ENCODE measurements around the gene AP5M1.

AP5M1 gene

GRCh38 chr14:57290751-57291150 lies 22.0 kb downstream of the AP5M1 start:
- DNase-seq (ENCODE audit: low read depth, low spot score), result no peak
- no peak overlapping the region for H3K4me3 ChIP-seq (ENCODE audit: low read depth, low read length)
- TF ChIP-seq CTCF (IDR thresholded peaks at IDR 0.05; ENCODE audit: low read depth, low read length), result no peak
- in situ Hi-C loops (cut with HindIII; ENCODE audit: low sequenced_read_pairs), result no loop called here

- in situ Hi-C loops (cut with HindIII; ENCODE audit: low sequenced_read_pairs), result no loop called here
- DNase-seq (ENCODE audit: low read depth, low spot score), result no peak
- no peak overlapping the region for H3K4me3 ChIP-seq (ENCODE audit: low read depth, low read length)
- no peak for TF ChIP-seq CTCF (IDR thresholded peaks at IDR 0.05; ENCODE audit: low read depth, low read length)
These were observed 23.2 kb downstream of the AP5M1 start for GRCh38 chr14:57291692-57292647.

GRCh38 chr14:57293866-57294837 lies 25.4 kb downstream of the AP5M1 start:
- TF ChIP-seq CTCF (IDR thresholded peaks at IDR 0.05; ENCODE audit: low read depth, low read length), result no peak
- peak; percentile 43 for DNase-seq (ENCODE audit: low read depth, low spot score)
- H3K4me3 ChIP-seq (ENCODE audit: low read depth, low read length), result no peak overlapping the region
- in situ Hi-C loops (cut with HindIII; ENCODE audit: low sequenced_read_pairs), result no loop called here

GRCh38 chr14:57295239-57295638 lies 26.5 kb downstream of the AP5M1 start:
- in situ Hi-C loops (cut with HindIII; ENCODE audit: low sequenced_read_pairs), result no loop called here
- DNase-seq (ENCODE audit: low read depth, low spot score), result no peak
- H3K4me3 ChIP-seq (ENCODE audit: low read depth, low read length), result no peak overlapping the region
- no peak for TF ChIP-seq CTCF (IDR thresholded peaks at IDR 0.05; ENCODE audit: low read depth, low read length)

GRCh38 chr14:57297852-57298251 lies 29.1 kb downstream of the AP5M1 start:
- no peak overlapping the region for H3K4me3 ChIP-seq (ENCODE audit: low read depth, low read length)
- no peak for DNase-seq (ENCODE audit: low read depth, low spot score)
- in situ Hi-C loops (cut with HindIII; ENCODE audit: low sequenced_read_pairs), result no loop called here
- TF ChIP-seq CTCF (IDR thresholded peaks at IDR 0.05; ENCODE audit: low read depth, low read length), result no peak

- DNase-seq (ENCODE audit: low read depth, low spot score), result no peak
- in situ Hi-C loops (cut with HindIII; ENCODE audit: low sequenced_read_pairs), result no loop called here
- H3K4me3 ChIP-seq (ENCODE audit: low read depth, low read length), result no peak overlapping the region
- no peak for TF ChIP-seq CTCF (IDR thresholded peaks at IDR 0.05; ENCODE audit: low read depth, low read length)
These were observed 30.7 kb downstream of the AP5M1 start for GRCh38 chr14:57299511-57299910.
